ENCODE results near the gene HAGHL. TPM values are rescaled to one million over a fixed set of nuclear protein-coding genes. Genes with fewer than 3 reads are reported as not detected.
"Not testable (repeated sequence)": the region's sequence is repeated elsewhere in the genome, so short reads cannot be mapped to it uniquely, and the experiment has no call there.

Gene HAGHL
- total RNA-seq, 2 donors from 2014 or later: 9.2 to 14.0 TPM

- no peak overlapping the region for H3K4me3 Mint-ChIP-seq
- no peaks in the 10 kb centered on the region for H3K36me3 Mint-ChIP-seq (ENCODE audit: low read depth)
- H3K4me1 Mint-ChIP-seq: no peaks in the 10 kb centered on the region
- no peak for ATAC-seq (replicated peaks)
- no peak overlapping the region for H3K27ac Mint-ChIP-seq
- no peaks in the 10 kb centered on the region for H3K27me3 Mint-ChIP-seq
- H3K9me3 Mint-ChIP-seq: no peaks in the 10 kb centered on the region
These were observed 39.3 kb downstream of the HAGHL start for GRCh38 chr16:766008-766819.

DNA sequence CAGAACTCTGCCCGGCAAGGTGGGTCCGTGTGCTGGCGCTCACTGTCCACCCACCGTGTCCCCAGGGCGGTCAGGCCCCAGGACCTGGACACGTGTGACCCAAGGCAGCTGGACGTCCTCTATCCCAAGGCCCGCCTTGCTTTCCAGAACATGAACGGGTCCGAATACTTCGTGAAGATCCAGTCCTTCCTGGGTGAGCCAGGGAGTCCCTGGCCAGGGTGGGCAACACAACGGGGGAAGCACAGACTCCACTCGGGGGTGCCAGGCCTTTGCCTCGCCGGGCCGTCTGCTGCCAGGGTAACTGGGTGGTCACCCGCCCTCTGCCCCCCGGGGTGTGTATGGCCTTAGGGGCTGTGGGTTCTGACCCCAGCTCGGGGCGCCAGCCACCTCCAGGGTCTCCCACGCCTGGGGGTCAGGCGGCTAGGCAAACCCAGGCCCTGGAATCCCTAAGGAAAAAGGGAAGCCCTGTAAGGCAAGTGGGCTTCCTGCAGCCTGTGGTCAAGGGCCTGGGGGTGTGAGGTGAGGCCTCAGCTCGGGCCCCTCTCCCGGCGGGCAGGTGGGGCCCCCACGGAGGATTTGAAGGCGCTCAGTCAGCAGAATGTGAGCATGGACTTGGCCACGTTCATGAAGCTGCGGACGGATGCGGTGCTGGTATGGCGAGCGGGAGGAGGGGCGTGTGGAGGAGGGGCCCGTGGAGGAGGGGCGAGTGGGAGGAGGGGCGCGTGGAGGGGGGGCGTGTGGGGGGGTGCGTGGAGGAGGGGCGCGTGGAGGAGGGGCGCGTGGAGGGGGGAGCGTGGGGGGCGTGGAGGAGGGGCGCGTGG is 40.1 kb downstream of the HAGHL start:
- no peak for ATAC-seq (replicated peaks)
- H3K27me3 Mint-ChIP-seq: no peaks in the 10 kb centered on the region
- no peaks in the 10 kb centered on the region for H3K36me3 Mint-ChIP-seq (ENCODE audit: low read depth)
- no peaks in the 10 kb centered on the region for H3K4me1 Mint-ChIP-seq
- H3K9me3 Mint-ChIP-seq: no peaks in the 10 kb centered on the region
- H3K27ac Mint-ChIP-seq: no peak overlapping the region
- no peak overlapping the region for H3K4me3 Mint-ChIP-seq

- no peak for ATAC-seq (replicated peaks)
- H3K27me3 Mint-ChIP-seq: no peaks in the 10 kb centered on the region
- H3K36me3 Mint-ChIP-seq (ENCODE audit: low read depth): no peaks in the 10 kb centered on the region
- H3K27ac Mint-ChIP-seq: no peak overlapping the region
- H3K9me3 Mint-ChIP-seq: no peaks in the 10 kb centered on the region
- H3K4me3 Mint-ChIP-seq: no peak overlapping the region
- no peaks in the 10 kb centered on the region for H3K4me1 Mint-ChIP-seq
These were observed 40.9 kb downstream of the HAGHL start for GRCh38 chr16:767743-768235.

- H3K4me3 Mint-ChIP-seq: no peak overlapping the region
- H3K27ac Mint-ChIP-seq: no peak overlapping the region
- no peaks in the 10 kb centered on the region for H3K9me3 Mint-ChIP-seq
- no peaks in the 10 kb centered on the region for H3K27me3 Mint-ChIP-seq
- no peaks in the 10 kb centered on the region for H3K36me3 Mint-ChIP-seq (ENCODE audit: low read depth)
- ATAC-seq (replicated peaks): peak; percentile 19
- no peaks in the 10 kb centered on the region for H3K4me1 Mint-ChIP-seq
These were observed 41.5 kb downstream of the HAGHL start for GRCh38 chr16:768428-768827.

GRCh38 chr16:769184-769784 is 42.4 kb downstream of the HAGHL start:
- ATAC-seq (replicated peaks): peak; percentile 21
- Mint-ChIP-seq H3K27me3 (no peaks in the 10 kb centered on the region), H3K4me3 (no peak overlapping the region), H3K4me1 (no peaks in the 10 kb centered on the region), H3K9me3 (no peaks in the 10 kb centered on the region), H3K27ac (no peak overlapping the region), H3K36me3 (ENCODE audit: low read depth) (no peaks in the 10 kb centered on the region)

GRCh38 chr16:769934-770333 is 43.0 kb downstream of the HAGHL start:
- Mint-ChIP-seq H3K27me3 (no peaks in the 10 kb centered on the region), H3K4me1 (no peaks in the 10 kb centered on the region), H3K36me3 (ENCODE audit: low read depth) (no peaks in the 10 kb centered on the region), H3K4me3 (no peak overlapping the region), H3K27ac (no peak overlapping the region), H3K9me3 (no peaks in the 10 kb centered on the region)
- no peak for ATAC-seq (replicated peaks)

GRCh38 chr16:770411-770810 is 43.5 kb downstream of the HAGHL start:
- Mint-ChIP-seq H3K27me3 (no peaks in the 10 kb centered on the region), H3K4me1 (no peaks in the 10 kb centered on the region), H3K9me3 (no peaks in the 10 kb centered on the region), H3K36me3 (ENCODE audit: low read depth) (no peaks in the 10 kb centered on the region), H3K4me3 (no peak overlapping the region), H3K27ac (no peak overlapping the region)
- ATAC-seq (replicated peaks): no peak

DNA sequence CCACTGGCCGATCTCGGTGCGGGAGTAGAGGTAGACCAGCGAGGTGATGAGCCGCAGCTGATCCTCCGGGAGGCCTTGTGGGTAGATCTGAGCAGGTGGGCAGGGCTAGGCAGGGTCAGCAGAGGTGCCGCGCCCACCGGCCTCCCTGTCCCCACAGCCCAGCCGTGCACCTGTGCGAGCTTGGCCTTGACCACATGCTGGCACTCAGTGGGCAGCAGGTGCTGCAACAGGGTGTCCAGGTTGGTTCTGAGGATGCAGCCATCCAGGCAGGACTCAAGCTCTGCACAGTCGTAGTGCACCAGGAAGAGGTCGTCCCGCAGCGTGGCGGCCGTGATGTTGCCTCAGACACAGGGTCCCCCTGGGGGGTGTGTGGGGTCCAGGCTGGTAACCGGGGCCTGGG is 46.1 kb downstream of the HAGHL start:
- Mint-ChIP-seq H3K4me3 (no peak overlapping the region), H3K36me3 (ENCODE audit: low read depth) (no peaks in the 10 kb centered on the region), H3K27me3 (peaks cover 3% of the 10 kb centered on the region), H3K4me1 (no peaks in the 10 kb centered on the region), H3K9me3 (no peaks in the 10 kb centered on the region), H3K27ac (no peak overlapping the region)
- no peak for ATAC-seq (replicated peaks)

GRCh38 chr16:774086-775001 is 47.4 kb downstream of the HAGHL start:
- H3K4me1 Mint-ChIP-seq: no peaks in the 10 kb centered on the region
- no peaks in the 10 kb centered on the region for H3K9me3 Mint-ChIP-seq
- peaks cover 3% of the 10 kb centered on the region for H3K27me3 Mint-ChIP-seq
- no peak overlapping the region for H3K27ac Mint-ChIP-seq
- H3K4me3 Mint-ChIP-seq: no peak overlapping the region
- no peak for ATAC-seq (replicated peaks)
- H3K36me3 Mint-ChIP-seq (ENCODE audit: low read depth): no peaks in the 10 kb centered on the region

DNA sequence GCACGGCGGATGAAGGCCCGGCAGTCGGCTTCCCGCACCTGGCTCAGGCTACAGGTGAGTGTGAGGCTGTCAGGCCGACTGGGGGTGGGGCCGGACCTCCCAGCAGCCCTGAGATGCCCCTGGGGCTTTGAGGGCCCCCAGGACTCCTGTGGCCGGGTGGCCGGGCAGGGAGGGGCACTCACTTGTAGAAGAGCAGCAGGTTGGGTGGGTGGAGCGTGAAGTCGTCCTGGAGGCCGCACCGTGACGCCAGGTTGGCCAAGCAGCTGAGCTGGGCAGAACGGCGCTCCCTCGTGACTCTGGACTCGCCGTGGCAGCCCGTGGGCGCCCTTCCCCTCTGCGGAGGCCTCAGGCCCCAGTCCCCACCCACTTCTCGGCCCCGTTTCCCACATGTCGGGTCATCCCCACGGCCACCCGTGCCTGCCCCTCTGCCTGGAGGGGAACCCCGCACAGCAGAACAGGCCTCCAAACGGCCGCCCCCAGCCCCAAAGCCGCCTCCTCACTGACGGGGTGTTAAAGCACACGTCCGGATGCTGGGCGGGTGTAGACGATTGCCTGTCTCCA is 48.4 kb downstream of the HAGHL start:
- ATAC-seq (replicated peaks): no peak
- H3K36me3 Mint-ChIP-seq (ENCODE audit: low read depth): no peaks in the 10 kb centered on the region
- H3K9me3 Mint-ChIP-seq: no peaks in the 10 kb centered on the region
- no peaks in the 10 kb centered on the region for H3K4me1 Mint-ChIP-seq
- peaks cover 3% of the 10 kb centered on the region for H3K27me3 Mint-ChIP-seq
- no peak overlapping the region for H3K4me3 Mint-ChIP-seq
- no peak overlapping the region for H3K27ac Mint-ChIP-seq

DNA sequence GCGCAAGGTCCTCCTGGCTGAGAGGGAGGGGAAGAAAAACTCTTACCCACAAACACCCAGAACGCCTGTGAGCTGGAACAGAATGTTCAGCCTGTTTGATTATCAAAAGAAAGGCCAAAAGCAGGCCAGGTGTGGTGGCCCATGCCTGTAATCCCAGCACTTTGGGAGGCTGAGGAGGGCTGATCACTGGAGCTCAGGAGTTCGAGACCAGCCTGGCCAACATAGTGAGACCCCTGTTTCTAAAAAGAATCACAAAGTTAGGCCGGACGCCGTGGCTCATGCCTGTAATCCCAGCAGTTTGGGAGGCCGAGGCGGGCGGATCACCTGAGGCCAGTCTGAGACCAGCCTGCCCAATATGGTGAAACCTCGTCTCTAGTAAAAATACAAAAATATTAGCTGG is 49.4 kb downstream of the HAGHL start:
- H3K9me3 Mint-ChIP-seq; ATAC-seq (replicated peaks); H3K27ac Mint-ChIP-seq; H3K4me3 Mint-ChIP-seq; H3K4me1 Mint-ChIP-seq; H3K27me3 Mint-ChIP-seq; H3K36me3 Mint-ChIP-seq (ENCODE audit: low read depth): not testable (repeated sequence)

GRCh38 chr16:776824-777223 is 49.9 kb downstream of the HAGHL start:
- Mint-ChIP-seq H3K27me3 (peaks cover 3% of the 10 kb centered on the region), H3K9me3 (no peaks in the 10 kb centered on the region), H3K4me3 (no peak overlapping the region), H3K4me1 (no peaks in the 10 kb centered on the region), H3K27ac (no peak overlapping the region), H3K36me3 (ENCODE audit: low read depth) (no peaks in the 10 kb centered on the region)
- ATAC-seq (replicated peaks): no peak

DNA sequence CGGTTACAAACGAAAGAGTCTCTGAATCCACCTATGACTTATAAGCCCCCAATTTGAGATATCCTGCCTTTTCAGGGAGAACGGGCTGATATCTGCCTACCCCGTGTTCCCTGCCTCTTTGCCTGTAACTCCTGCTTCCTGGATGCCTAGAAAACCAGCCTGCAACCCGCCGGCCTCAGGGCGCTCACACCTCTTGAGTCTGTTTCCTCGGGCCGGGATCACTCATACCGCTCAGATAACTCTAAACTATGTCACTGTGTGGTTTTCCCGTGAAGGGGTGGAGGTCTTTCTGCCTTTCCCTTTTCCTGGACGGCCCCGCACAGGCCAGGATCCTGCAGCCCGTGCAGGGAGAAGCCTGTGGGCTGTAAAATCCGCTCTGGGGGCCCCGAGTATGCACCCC is 50.9 kb downstream of the HAGHL start:
- peaks cover 3% of the 10 kb centered on the region for H3K27me3 Mint-ChIP-seq
- H3K4me3 Mint-ChIP-seq: no peak overlapping the region
- no peak for ATAC-seq (replicated peaks)
- no peaks in the 10 kb centered on the region for H3K9me3 Mint-ChIP-seq
- H3K36me3 Mint-ChIP-seq (ENCODE audit: low read depth): no peaks in the 10 kb centered on the region
- H3K27ac Mint-ChIP-seq: no peak overlapping the region
- no peaks in the 10 kb centered on the region for H3K4me1 Mint-ChIP-seq

- Mint-ChIP-seq H3K4me3 (no peak overlapping the region), H3K27me3 (peaks cover 3% of the 10 kb centered on the region), H3K4me1 (no peaks in the 10 kb centered on the region), H3K36me3 (ENCODE audit: low read depth) (no peaks in the 10 kb centered on the region), H3K27ac (no peak overlapping the region), H3K9me3 (no peaks in the 10 kb centered on the region)
- no peak for ATAC-seq (replicated peaks)
These were observed 51.5 kb downstream of the HAGHL start for GRCh38 chr16:778447-778846.
